DOHH2 (cell line): Measurements from ENCODE around the gene ACTL10.

ENCODE experiments used
- H3F3A ChIP-seq: fragments of 200-600 bp; sonication (generic), shearing (Covaris generic); 2 replicates; pipeline ENCODE4 v1.6.0; 2016; ENCODE audit warnings: antibody characterized with exemption, mild to moderate bottlenecking; ENCODE audit not compliant: control insufficient read depth, insufficient read depth
- H3K27ac ChIP-seq: fragments of 200-600 bp; sonication (generic); 2 replicates; pipeline ENCODE4 v1.5.1; 2014; ENCODE audit warnings: low read depth, mild to moderate bottlenecking, low read length, moderate library complexity
- H3K27me3 ChIP-seq: fragments of 200-600 bp; sonication (generic); 2 replicates; pipeline ENCODE4 v1.6.1; 2014; ENCODE audit warnings: mild to moderate bottlenecking, low read length, mixed read lengths; ENCODE audit not compliant: control insufficient read depth
- H3K36me3 ChIP-seq: fragments of 200-600 bp; sonication (generic); 2 replicates; pipeline ENCODE4 v1.6.1; 2014; ENCODE audit warnings: mild to moderate bottlenecking, low read length, moderate library complexity, mixed read lengths; ENCODE audit not compliant: control insufficient read depth
- H3K4me1 ChIP-seq: fragments of 200-600 bp; sonication (generic); 2 replicates; pipeline ENCODE4 v1.6.1; 2014; ENCODE audit warnings: mild to moderate bottlenecking, low read length, mixed read lengths; ENCODE audit not compliant: control insufficient read depth
- H3K4me2 ChIP-seq: fragments of 200-600 bp; sonication (generic); 2 replicates; pipeline ENCODE4 v1.6.0; 2014; ENCODE audit warnings: mild to moderate bottlenecking, low read length, moderate library complexity
- H3K4me3 ChIP-seq: fragments of 200-600 bp; sonication (generic); 2 replicates; pipeline ENCODE4 v1.5.1; 2014; ENCODE audit warnings: mild to moderate bottlenecking, low read length, mixed read lengths
- H3K79me2 ChIP-seq: fragments of 200-600 bp; sonication (generic); 2 replicates; pipeline ENCODE4 v1.6.1; 2014; ENCODE audit warnings: mild to moderate bottlenecking, low read length, mixed read lengths; ENCODE audit not compliant: control insufficient read depth
- H3K9me2 ChIP-seq: fragments of 200-600 bp; sonication (generic); replicated peaks from 2 replicates; pipeline ENCODE4 v1.6.1; 2014; ENCODE audit warnings: mild to moderate bottlenecking, low read length, mixed read lengths; ENCODE audit not compliant: control insufficient read depth
- H3K9me3 ChIP-seq: fragments of 200-600 bp; sonication (generic); 2 replicates; pipeline ENCODE4 v1.6.1; 2014; ENCODE audit warnings: antibody characterized with exemption, low read length, mixed read lengths; ENCODE audit not compliant: control insufficient read depth, insufficient read depth
- H4K20me1 ChIP-seq: fragments of 200-600 bp; sonication (generic); 2 replicates; pipeline ENCODE4 v1.6.0; 2014; ENCODE audit warnings: low read depth, mild to moderate bottlenecking, antibody characterized with exemption, low read length, moderate library complexity; ENCODE audit not compliant: control insufficient read depth, insufficient read depth
- EZH2phosphoT487 ChIP-seq: fragments of 200-600 bp; sonication (generic); IDR thresholded peaks from 2 replicates; pipeline ENCODE4 v1.6.1; 2017; ENCODE audit warnings: borderline replicate concordance, mild to moderate bottlenecking, antibody characterized with exemption, low read length, moderate library complexity, mixed read lengths
- TF ChIP-seq, protein P1 (sequence below): fragments of 200-600 bp; sonication (generic); IDR thresholded peaks from one replicate; pipeline ENCODE4 v1.5.1; 2014; ENCODE audit warnings: antibody characterized with exemption, mild to moderate bottlenecking, low read depth, low read length; ENCODE audit not compliant: poor library complexity, severe bottlenecking

Gene ACTL10

DNA sequence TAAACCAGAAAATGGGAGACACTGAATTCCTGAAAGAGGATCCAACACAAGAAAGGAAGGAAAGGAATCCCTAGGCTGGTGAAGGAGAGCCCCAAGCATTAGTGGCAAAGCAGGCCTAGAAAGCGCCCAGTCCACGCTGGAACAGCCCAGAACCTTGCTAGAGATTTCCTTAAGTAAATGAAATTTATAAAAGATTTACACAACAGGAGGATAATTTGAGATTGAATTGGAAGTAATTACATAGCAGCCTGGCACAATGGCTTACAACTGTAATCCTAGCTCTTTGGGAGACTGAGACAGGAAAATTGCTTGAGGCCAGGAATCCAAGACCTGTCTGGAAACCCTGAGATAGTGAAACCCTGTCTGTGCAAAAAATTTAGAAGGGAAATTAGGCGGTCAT lies 31.4 kb upstream of the ACTL10 start:
- Histone ChIP-seq H3K4me1 (no peaks in the 10 kb centered on the region), H4K20me1 (no peaks in the 10 kb centered on the region), H3F3A (no peaks in the 10 kb centered on the region), H3K27me3 (no peaks in the 10 kb centered on the region), H3K36me3 (peaks cover 5% of the 10 kb centered on the region; the same call in 1 of the 2 replicates), H3K4me3 (no peak overlapping the region), H3K27ac (no peak overlapping the region), H3K9me2 (no peaks in the 10 kb centered on the region), H3K79me2 (no peaks in the 10 kb centered on the region), H3K9me3 (no peaks in the 10 kb centered on the region), H3K4me2 (no peak overlapping the region)
- TF ChIP-seq, protein P1, sequence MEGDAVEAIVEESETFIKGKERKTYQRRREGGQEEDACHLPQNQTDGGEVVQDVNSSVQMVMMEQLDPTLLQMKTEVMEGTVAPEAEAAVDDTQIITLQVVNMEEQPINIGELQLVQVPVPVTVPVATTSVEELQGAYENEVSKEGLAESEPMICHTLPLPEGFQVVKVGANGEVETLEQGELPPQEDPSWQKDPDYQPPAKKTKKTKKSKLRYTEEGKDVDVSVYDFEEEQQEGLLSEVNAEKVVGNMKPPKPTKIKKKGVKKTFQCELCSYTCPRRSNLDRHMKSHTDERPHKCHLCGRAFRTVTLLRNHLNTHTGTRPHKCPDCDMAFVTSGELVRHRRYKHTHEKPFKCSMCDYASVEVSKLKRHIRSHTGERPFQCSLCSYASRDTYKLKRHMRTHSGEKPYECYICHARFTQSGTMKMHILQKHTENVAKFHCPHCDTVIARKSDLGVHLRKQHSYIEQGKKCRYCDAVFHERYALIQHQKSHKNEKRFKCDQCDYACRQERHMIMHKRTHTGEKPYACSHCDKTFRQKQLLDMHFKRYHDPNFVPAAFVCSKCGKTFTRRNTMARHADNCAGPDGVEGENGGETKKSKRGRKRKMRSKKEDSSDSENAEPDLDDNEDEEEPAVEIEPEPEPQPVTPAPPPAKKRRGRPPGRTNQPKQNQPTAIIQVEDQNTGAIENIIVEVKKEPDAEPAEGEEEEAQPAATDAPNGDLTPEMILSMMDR = no peak
- no peak for TF ChIP-seq EZH2phosphoT487

DNA sequence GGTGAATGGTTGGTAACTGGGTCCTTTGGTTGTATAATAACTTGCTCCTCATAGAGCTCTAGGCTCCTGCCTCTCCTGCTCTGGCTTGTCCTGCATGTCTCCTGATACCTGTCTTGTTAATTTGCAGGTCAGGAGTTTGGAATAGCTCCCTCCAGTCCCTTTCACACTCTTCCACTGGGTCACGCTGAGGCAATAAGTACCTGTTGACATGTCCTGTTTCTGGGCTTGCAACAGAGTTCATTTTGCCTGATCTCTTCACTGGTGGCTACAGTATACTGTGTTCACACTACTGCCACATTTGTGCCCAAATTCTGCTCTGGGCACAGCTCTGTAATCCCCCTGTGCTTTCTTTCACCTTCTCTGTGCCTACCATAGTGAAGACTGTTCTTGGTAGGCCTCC lies 30.0 kb upstream of the ACTL10 start:
- H3K27ac ChIP-seq = no peak overlapping the region
- no peak overlapping the region for H3K4me2 ChIP-seq
- peaks cover 5% of the 10 kb centered on the region; the same call in 1 of the 2 replicates for H3K36me3 ChIP-seq
- no peaks in the 10 kb centered on the region for H4K20me1 ChIP-seq
- no peaks in the 10 kb centered on the region for H3K9me3 ChIP-seq
- H3K27me3 ChIP-seq = no peaks in the 10 kb centered on the region
- no peaks in the 10 kb centered on the region for H3F3A ChIP-seq
- no peaks in the 10 kb centered on the region for H3K4me1 ChIP-seq
- H3K79me2 ChIP-seq = no peaks in the 10 kb centered on the region
- TF ChIP-seq, protein P1 = no peak
- H3K4me3 ChIP-seq = no peak overlapping the region
- no peaks in the 10 kb centered on the region for H3K9me2 ChIP-seq

DNA sequence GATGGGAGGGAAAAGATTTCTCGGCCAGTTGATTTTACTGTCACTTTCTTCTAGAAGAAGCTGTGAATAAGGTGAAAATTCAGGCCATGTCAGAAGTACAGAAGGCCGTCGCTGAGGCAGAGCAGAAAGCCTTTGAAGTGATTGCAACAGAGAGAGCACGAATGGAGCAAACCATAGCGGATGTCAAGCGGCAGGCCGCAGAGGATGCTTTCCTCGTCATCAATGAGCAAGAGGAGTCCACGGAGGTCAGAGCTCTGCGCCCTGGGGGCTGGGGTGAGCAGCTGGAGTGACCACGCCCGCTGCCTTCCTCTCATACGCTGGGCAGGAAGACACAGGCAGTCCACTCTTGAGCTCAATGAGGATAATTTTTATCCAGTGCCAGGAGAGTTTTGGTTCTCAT lies 26.5 kb upstream of the ACTL10 start:
- Histone ChIP-seq H3K9me2 (no peaks in the 10 kb centered on the region), H3K4me2 (no peak overlapping the region), H3K27ac (no peak overlapping the region), H4K20me1 (no peaks in the 10 kb centered on the region), H3K4me3 (no peak overlapping the region), H3K4me1 (no peaks in the 10 kb centered on the region), H3K27me3 (no peaks in the 10 kb centered on the region), H3K9me3 (no peaks in the 10 kb centered on the region), H3K36me3 (peaks cover 5% of the 10 kb centered on the region; the same call in 1 of the 2 replicates), H3F3A (no peaks in the 10 kb centered on the region), H3K79me2 (no peaks in the 10 kb centered on the region)
- TF ChIP-seq, protein P1 = no peak
- no peak for TF ChIP-seq EZH2phosphoT487
